Measurements from ENCODE around the gene ZSCAN2. TPM values are rescaled to one million over a fixed set of nuclear protein-coding genes. Genes with fewer than 3 reads are reported as not detected.
"Not testable (repeated sequence)": the region's sequence is repeated elsewhere in the genome, so short reads cannot be mapped to it uniquely, and the experiment has no call there.

ZSCAN2 gene
- polyA plus RNA-seq, 1 donor from 2014 or later = 13.1 TPM

GRCh38 chr15:84638103-84638502 lies 37.3 kb downstream of the ZSCAN2 start:
- H3K4me1 Mint-ChIP-seq = peaks cover 14 to 24% (median 14%) of the 10 kb centered on the region in 3 donors
- peaks cover 6% of the 10 kb centered on the region for H3K36me3 Mint-ChIP-seq
- H3K27me3 Mint-ChIP-seq = no peaks in the 10 kb centered on the region
- H3K9me3 Mint-ChIP-seq = no peaks in the 10 kb centered on the region
- peak overlapping the region in 1 of 4 donors; percentile 59 for H3K4me3 Mint-ChIP-seq
- H3K27ac Mint-ChIP-seq = no peak overlapping the region

GRCh38 chr15:84641871-84642270 lies 41.1 kb downstream of the ZSCAN2 start:
- not testable (repeated sequence) for H3K27me3 Mint-ChIP-seq, H3K9me3 Mint-ChIP-seq, H3K4me3 Mint-ChIP-seq, H3K4me1 Mint-ChIP-seq, H3K36me3 Mint-ChIP-seq
- peak overlapping the region in 1 of 3 donors; percentile 9 for H3K27ac Mint-ChIP-seq

- not testable (repeated sequence) for H3K4me3 Mint-ChIP-seq, H3K27me3 Mint-ChIP-seq, H3K36me3 Mint-ChIP-seq, H3K9me3 Mint-ChIP-seq, H3K27ac Mint-ChIP-seq, H3K4me1 Mint-ChIP-seq
These were observed 41.8 kb downstream of the ZSCAN2 start for GRCh38 chr15:84642640-84643039.

- H3K36me3 Mint-ChIP-seq = peaks cover 3% of the 10 kb centered on the region
- H3K27ac Mint-ChIP-seq = no peak overlapping the region
These were observed 43.0 kb downstream of the ZSCAN2 start for GRCh38 chr15:84643838-84644237.

GRCh38 chr15:84645496-84645895 lies 44.7 kb downstream of the ZSCAN2 start:
- Mint-ChIP-seq H3K4me3 (no peak overlapping the region), H3K36me3 (peaks cover 3% of the 10 kb centered on the region), H3K9me3 (no peaks in the 10 kb centered on the region), H3K4me1 (peaks cover 0 to 12% (median 5%) of the 10 kb centered on the region in 3 donors), H3K27ac (peak overlapping the region in 1 of 3 donors; percentile 19), H3K27me3 (no peaks in the 10 kb centered on the region)

More at GRCh38 chr15:84643838-84644237, 43.0 kb downstream of the ZSCAN2 start:
- H3K4me1 Mint-ChIP-seq = peaks cover 0 to 8% (median under 1%) of the 10 kb centered on the region in 3 donors
- H3K9me3 Mint-ChIP-seq = no peaks in the 10 kb centered on the region
- H3K4me3 Mint-ChIP-seq = no peak overlapping the region
- H3K27me3 Mint-ChIP-seq = no peaks in the 10 kb centered on the region

GRCh38 chr15:84645997-84646396 lies 45.2 kb downstream of the ZSCAN2 start:
- Mint-ChIP-seq H3K4me3 (no peak overlapping the region), H3K9me3 (no peaks in the 10 kb centered on the region), H3K36me3 (peaks cover 3% of the 10 kb centered on the region), H3K27ac (peak overlapping the region in 1 of 3 donors; percentile 19), H3K4me1 (peaks cover 0 to 12% (median 5%) of the 10 kb centered on the region in 3 donors), H3K27me3 (no peaks in the 10 kb centered on the region)

- peak overlapping the region in 1 of 3 donors; percentile 76 for H3K27ac Mint-ChIP-seq
- H3K4me1 Mint-ChIP-seq = peaks cover 0 to 17% (median 5%) of the 10 kb centered on the region in 3 donors
- H3K27me3 Mint-ChIP-seq = no peaks in the 10 kb centered on the region
- H3K36me3 Mint-ChIP-seq = peaks cover 3% of the 10 kb centered on the region
- no peaks in the 10 kb centered on the region for H3K9me3 Mint-ChIP-seq
- H3K4me3 Mint-ChIP-seq = peak overlapping the region in 1 of 4 donors; percentile 48
These were observed 46.9 kb downstream of the ZSCAN2 start for GRCh38 chr15:84647726-84648125.

GRCh38 chr15:84648539-84648938 lies 47.7 kb downstream of the ZSCAN2 start:
- H3K36me3 Mint-ChIP-seq = peaks cover 3% of the 10 kb centered on the region
- H3K4me3 Mint-ChIP-seq = no peak overlapping the region
- H3K4me1 Mint-ChIP-seq = peaks cover 0 to 13% (median 5%) of the 10 kb centered on the region in 3 donors
- no peak overlapping the region for H3K27ac Mint-ChIP-seq
- no peaks in the 10 kb centered on the region for H3K27me3 Mint-ChIP-seq
- H3K9me3 Mint-ChIP-seq = no peaks in the 10 kb centered on the region

- Mint-ChIP-seq H3K27ac (no peak overlapping the region), H3K36me3 (peaks cover 2% of the 10 kb centered on the region), H3K9me3 (no peaks in the 10 kb centered on the region), H3K4me1 (peaks cover under 1 to 14% (median 6%) of the 10 kb centered on the region in 3 donors), H3K4me3 (no peak overlapping the region), H3K27me3 (no peaks in the 10 kb centered on the region)
These were observed 48.9 kb downstream of the ZSCAN2 start for GRCh38 chr15:84649706-84650105.

GRCh38 chr15:84653584-84653909 lies 52.7 kb downstream of the ZSCAN2 start:
- H3K4me3 Mint-ChIP-seq = peak overlapping the region; percentile 93 to 100 (median 98)
- peaks cover 5 to 25% (median 10%) of the 10 kb centered on the region in 3 donors for H3K4me1 Mint-ChIP-seq
- H3K27ac Mint-ChIP-seq = peak overlapping the region; percentile 80 to 99 (median 96)

GRCh38 chr15:84653910-84654688 lies 53.3 kb downstream of the ZSCAN2 start, which contains the start of gene WDR73:
Gene WDR73, minus strand, starts transcription at chr15:84654283. Its CDS starts 9 bp downstream, at chr15:84654274.
- peaks cover 9 to 26% (median 12%) of the 10 kb centered on the region in 3 donors for H3K4me1 Mint-ChIP-seq
- H3K27ac Mint-ChIP-seq = peak within 1 kb of the TSS; percentile 80 to 99 (median 96)
- H3K27me3 Mint-ChIP-seq = no peaks in the 10 kb centered on the region
- no peaks in the 10 kb centered on the region for H3K9me3 Mint-ChIP-seq
- H3K4me3 Mint-ChIP-seq = peak within 1 kb of the TSS; percentile 93 to 100 (median 98)
- H3K36me3 Mint-ChIP-seq = no peaks in the 10 kb centered on the region

More at GRCh38 chr15:84653584-84653909, 52.7 kb downstream of the ZSCAN2 start:
- Mint-ChIP-seq H3K36me3 (no peaks in the 10 kb centered on the region), H3K9me3 (no peaks in the 10 kb centered on the region), H3K27me3 (no peaks in the 10 kb centered on the region)

GRCh38 chr15:84654689-84655453 lies 54.1 kb downstream of the ZSCAN2 start:
- H3K27ac Mint-ChIP-seq = peak overlapping the region; percentile 44 to 99 (median 80)
- H3K27me3 Mint-ChIP-seq = no peaks in the 10 kb centered on the region
- no peaks in the 10 kb centered on the region for H3K9me3 Mint-ChIP-seq

GRCh38 chr15:84656972-84657371 lies 56.2 kb downstream of the ZSCAN2 start:
- Mint-ChIP-seq H3K27ac (peak overlapping the region in 1 of 3 donors; percentile 17), H3K36me3 (peaks cover 2% of the 10 kb centered on the region), H3K9me3 (no peaks in the 10 kb centered on the region), H3K4me1 (peaks cover 12 to 30% (median 19%) of the 10 kb centered on the region in 3 donors), H3K4me3 (peak overlapping the region; percentile 75 to 93 (median 84)), H3K27me3 (no peaks in the 10 kb centered on the region)

More at GRCh38 chr15:84654689-84655453, 54.1 kb downstream of the ZSCAN2 start:
- H3K4me1 Mint-ChIP-seq = peaks cover 12 to 30% (median 16%) of the 10 kb centered on the region in 3 donors
- H3K36me3 Mint-ChIP-seq = no peaks in the 10 kb centered on the region
- H3K4me3 Mint-ChIP-seq = peak overlapping the region; percentile 93 to 100 (median 98)

- Mint-ChIP-seq H3K9me3 (no peaks in the 10 kb centered on the region), H3K27ac (peak overlapping the region; percentile 17 to 74 (median 20)), H3K4me3 (peak overlapping the region; percentile 75 to 93 (median 84)), H3K27me3 (no peaks in the 10 kb centered on the region), H3K36me3 (peaks cover 2% of the 10 kb centered on the region), H3K4me1 (peaks cover 12 to 27% (median 19%) of the 10 kb centered on the region in 3 donors)
These were observed 56.9 kb downstream of the ZSCAN2 start for GRCh38 chr15:84657748-84658079.
